K562 treated with DMSO at 1 percent for 4 hours (cell line): ENCODE results near the gene B3GAT2. TPM values are rescaled to one million over a fixed set of nuclear protein-coding genes. Genes with fewer than 3 reads are reported as not detected.

ENCODE experiments used
- total RNA-seq: library from RNA; unstranded; fragments of 300-600 nt; gene quantifications from 2 replicates; pipeline ENCODE4 v1.2.3, GENCODE V29; 2022; ENCODE audit not compliant: insufficient read depth

The B3GAT2 gene, protein sequence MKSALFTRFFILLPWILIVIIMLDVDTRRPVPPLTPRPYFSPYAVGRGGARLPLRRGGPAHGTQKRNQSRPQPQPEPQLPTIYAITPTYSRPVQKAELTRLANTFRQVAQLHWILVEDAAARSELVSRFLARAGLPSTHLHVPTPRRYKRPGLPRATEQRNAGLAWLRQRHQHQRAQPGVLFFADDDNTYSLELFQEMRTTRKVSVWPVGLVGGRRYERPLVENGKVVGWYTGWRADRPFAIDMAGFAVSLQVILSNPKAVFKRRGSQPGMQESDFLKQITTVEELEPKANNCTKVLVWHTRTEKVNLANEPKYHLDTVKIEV
- 0.12 TPM in 1 of 2 replicates, not detected in the other for total RNA-seq

GRCh38 chr6:70956451-70957283 is at the start of gene B3GAT2:
Gene B3GAT2, minus strand, starts transcription at chr6:70957060. Its CDS starts 631 bp downstream, at chr6:70956429.

